GM21367 (cell line): ENCODE data around the gene DDN.
A peak's percentile ranks its signal among the peaks of the same experiment; 100 is the strongest.

Experiments used
- ATAC-seq: cut with Tn5 transposase; IDR thresholded peaks from one replicate; pipeline ENCODE4 v1.9.1; 2021; ENCODE audit not compliant: unreplicated experiment

Gene DDN

DNA sequence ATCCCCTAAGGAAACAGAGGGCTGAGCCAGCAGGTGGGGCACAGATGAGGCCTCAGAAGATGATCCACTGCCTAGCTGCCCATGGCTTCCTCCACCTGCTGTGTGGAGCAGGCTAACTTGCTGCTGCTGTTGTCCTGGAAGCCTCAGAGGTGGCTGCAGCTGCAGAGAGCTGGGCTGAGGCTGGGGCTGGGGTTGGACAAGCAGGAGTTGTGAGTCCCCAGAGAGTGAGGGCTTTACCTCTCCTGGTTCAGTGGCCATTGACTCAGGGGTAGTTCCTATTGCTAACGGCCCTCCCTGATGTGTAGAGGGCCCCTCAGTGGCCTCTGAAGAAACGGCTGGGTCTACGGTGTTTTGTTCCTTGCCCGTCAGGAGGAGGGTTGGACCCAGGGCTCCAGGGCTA lies 33.1 kb upstream of the DDN start:
- no peak for ATAC-seq

- no peak for ATAC-seq
Observed at GRCh38 chr12:49031573-49032161, 32.5 kb upstream of the DDN start.

DNA sequence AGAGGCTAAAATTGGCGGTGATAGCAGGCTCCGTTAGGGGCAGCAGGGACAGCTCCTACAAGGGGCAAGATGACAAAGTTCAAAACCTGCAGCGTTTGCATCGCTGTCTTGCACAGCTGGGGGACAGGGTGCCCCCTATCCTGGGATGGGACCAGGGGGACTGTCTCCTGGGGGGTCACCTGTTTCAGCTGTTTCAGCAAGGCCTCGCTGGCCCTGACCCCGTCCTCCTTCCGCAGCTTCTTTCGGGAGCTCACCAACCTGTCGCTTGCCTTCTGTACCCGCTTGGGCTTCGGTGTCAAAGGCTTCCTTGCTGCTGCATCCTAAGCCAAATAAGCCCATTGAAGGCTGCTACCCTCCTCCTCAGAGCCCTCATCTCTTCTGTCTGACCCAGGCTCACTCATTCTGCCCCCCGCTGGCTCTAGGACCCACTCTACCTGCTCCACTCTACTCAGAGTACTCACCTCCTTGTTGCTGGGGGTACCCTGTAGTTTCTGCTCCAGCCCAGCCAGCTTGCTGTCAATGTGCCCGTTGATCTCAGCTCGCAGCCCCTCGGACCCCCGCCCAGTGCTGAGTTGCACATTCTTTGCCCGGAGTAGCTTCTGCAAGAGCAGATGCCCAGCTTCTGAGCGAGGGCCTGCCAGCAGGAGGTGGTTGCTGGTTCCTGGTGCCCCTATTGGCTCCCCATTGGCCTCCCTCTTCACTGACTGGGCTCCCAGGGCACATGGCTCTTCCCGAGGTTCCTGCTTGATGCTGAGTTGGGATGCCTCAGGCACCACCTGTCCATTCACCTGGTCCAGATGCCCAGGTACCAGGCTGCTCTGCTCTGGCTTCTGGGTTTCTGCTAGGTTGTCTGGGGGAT lies 31.8 kb upstream of the DDN start:
- ATAC-seq, result no peak

DNA sequence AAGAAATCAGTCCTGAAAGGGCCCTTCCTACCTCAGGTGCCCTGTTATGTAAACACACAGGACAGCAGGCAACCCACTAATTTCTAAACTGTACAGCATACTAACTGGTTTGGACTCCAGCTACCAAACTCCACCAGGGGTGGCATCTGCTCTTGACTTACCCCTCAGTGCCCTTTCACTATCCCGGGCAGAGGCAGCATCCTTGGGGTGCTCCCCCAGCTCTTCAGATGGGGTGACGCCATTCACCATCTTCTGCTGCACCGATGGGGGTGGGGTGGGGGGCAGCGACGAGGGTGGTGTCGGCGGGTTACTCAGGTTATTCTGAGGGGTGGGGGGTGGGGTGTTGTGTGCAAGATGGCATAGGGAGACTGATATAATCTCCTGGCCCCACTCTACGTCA lies 30.9 kb upstream of the DDN start:
- ATAC-seq, result no peak

DNA sequence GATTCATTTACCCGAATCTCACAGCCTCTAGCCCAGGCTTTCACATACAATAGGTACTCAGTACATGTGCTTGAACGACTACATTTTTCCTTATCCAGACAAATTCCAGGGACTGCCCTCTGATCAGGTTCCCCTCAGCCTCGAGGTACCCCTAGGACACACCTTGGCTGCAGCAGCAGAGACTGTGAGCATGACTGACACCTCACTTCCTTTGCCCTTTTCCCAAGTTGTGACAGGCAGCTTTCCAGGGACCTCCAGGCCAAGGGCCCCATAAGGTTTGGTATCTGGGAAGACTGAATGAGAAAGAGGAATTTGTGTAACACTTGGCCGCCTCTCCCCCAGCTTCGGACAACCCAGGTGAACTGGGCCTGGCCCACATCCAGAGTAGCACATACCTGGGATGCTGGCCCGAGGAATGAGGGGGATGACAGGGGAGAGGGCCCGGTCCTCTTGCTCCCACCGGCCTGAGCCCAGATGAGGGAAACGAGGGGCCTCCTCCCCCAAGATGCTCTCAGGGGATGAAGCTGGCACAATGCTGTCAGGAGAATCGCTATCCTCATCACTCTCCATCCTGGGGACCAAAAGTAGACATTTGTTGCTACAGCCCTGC lies 29.6 kb upstream of the DDN start:
- ATAC-seq, result no peak

DNA sequence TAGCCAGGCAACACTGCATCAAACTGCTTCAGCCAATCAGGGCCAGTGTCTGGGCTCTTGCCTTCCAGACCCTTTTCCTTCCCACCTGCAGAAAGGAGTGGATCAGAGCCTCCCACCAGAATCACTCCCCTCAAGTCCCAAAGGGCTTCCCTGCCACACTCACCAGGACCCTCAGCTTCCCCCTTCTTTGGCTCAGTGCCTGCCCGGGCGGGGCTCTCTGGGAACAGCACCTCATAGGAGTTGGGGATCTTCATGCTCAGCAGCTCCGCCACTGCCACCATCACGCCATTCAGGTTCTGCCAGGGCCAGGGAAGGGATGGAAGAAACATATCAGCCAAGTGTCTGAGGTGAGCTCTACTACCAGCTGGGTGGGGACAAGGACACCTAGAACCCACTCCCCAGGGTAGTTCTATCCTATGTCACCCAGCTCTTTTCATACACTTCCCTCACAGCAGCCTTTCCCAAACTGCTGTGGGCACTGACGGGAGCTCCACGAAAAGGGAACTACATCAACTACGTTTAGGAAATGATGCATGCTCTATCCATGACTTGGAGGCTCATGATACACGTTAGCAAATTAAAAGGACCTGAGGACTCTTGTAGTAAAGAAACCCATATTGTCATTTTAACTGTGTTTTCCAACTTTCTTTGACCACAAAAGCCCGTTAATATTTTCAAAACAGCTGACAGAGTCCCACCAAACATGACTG lies 28.8 kb upstream of the DDN start:
- no peak for ATAC-seq

- ATAC-seq, result no peak
Observed at GRCh38 chr12:49026678-49027480, 27.7 kb upstream of the DDN start.

DNA sequence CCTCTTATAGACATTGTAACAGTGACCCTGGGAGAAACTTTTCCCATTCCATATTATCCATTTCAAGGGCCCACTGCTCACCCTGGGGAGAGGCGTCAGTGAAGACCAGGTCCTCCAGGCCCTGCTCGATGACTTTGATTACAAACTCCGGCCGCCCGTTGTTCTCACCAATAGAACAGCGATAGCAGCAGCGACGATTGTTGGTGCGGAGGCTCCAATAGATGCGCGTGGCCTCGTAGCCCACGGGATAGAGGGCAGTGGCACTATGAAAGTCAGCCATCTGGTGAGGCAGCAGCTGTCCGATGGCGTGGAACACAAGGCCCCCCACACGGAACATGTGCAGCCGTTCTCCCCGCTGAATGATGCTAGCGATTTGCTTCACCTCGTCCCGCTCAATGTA lies 26.9 kb upstream of the DDN start:
- no peak for ATAC-seq

- ATAC-seq, result no peak
Observed at GRCh38 chr12:49025463-49025862, 26.3 kb upstream of the DDN start.

GRCh38 chr12:49024543-49024942 lies 25.4 kb upstream of the DDN start:
- ATAC-seq, result no peak

DNA sequence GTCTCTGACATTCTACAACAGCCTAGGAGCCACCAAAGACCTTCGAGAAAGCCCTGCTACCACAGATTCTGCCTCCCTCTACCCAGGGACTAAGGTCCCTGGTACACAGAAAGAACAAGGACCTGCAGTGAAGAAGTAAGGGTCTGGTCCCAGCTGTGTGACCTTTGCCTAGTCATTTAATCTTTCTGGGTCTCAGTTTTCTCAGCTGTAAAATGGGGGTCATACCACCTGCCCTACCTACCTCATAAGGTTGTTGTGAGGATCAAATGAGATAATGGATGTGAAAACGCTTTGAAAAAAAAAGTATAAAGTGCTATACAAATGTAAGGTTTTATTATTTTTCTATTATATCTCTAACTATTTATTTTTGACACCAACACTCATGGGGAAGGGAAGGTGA lies 24.6 kb upstream of the DDN start:
- no peak for ATAC-seq

DNA sequence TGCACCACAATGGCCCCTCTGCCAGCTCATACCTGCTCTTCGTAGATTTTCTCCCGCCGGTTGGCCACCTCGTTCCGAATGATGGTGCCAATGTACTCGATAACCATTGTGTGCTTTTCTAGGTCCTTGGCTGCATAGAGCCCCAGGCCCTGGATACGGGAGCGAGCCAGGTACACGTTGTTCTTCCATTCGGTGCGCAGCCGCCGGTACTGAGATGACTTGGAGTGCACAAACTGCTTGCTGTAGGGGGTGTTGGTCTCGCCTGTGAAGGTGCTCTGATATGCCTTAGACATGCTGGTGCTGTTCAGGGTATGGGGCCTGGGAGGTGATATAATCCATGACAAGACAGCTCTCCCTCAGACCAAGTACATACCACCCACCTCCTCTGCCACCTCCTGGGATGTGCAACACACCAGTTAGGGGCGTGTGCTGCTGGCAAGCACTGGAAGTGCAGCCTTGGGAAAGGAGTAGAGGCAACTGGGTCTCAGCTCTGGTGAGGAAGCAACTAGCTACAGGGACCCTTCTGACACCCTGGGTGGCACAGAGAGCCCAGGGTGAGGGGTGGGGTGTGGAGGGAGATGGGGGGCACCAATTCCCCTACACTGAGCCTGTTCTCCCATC lies 23.5 kb upstream of the DDN start:
- ATAC-seq, result no peak

DNA sequence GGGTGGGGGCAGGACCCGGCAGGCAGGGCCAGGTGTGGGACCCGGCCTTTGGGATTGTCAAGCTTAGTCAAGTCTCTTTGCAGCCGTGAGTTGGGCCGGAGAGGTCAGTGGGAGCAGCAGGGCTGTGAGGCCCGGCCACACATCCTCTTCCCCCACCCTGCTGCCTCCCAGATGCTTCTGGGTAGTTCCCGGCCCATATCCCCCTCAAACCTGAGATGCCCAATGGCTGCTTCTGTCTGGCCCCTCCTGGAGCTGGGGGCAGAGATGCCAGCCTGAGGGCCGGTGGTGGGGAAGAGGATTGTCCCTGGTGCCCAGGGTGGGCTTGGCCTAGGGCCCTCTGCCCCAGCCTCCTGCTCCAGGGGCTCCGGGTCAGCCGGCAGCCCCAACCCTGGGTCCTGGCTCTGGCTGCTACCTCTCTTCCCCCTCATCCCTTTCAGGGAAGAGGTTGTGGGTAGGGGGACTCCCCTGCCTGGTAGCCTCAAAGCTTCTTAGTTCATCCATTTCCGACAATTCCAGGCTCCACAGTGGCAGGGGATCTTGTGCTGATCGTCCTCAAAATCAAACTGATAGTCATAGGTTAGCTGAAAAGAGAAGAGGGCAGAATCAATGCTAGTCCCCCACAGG lies 22.2 kb upstream of the DDN start:
- no peak for ATAC-seq

- no peak for ATAC-seq
Observed at GRCh38 chr12:49020441-49020840, 21.3 kb upstream of the DDN start.

- no peak for ATAC-seq
Observed at GRCh38 chr12:49019443-49020324, 20.5 kb upstream of the DDN start.

- ATAC-seq, result no peak
Observed at GRCh38 chr12:49019120-49019430, 19.9 kb upstream of the DDN start.

GRCh38 chr12:49018261-49019119 lies 19.3 kb upstream of the DDN start, which contains the start of gene PRKAG1:
PRKAG1 (minus strand) TSS chr12:49018776; CDS start chr12:49018740, 36 bp downstream.
- peak; percentile 77 for ATAC-seq

- ATAC-seq, result peak; percentile 5
Observed at GRCh38 chr12:49017891-49018260, 18.7 kb upstream of the DDN start.
